CD4-positive, alpha-beta T cell (primary cell): ENCODE results near the gene CMSS1. TPM values are rescaled to one million over a fixed set of nuclear protein-coding genes. Genes with fewer than 3 reads are reported as not detected.

Experiments used
- ATAC-seq: fragments of 200-7000 bp; cut with Tn5 transposase; one replicate; pipeline ENCODE4 v1.10.0; 2022; ENCODE audit warnings: mild to moderate bottlenecking; ENCODE audit not compliant: poor library complexity
- CTCF ChIA-PET: fragments of 350-600 bp; sonication (Branson Sonifier 250); formaldehyde crosslinking; loops from one replicate; lab custom pipeline; 2021; ENCODE audit warnings: antibody characterized with exemption, inconsistent platforms; lab: Charles Lee
- POLR2A ChIA-PET: fragments of 350-600 bp; sonication (Branson Sonifier 250); formaldehyde crosslinking; loops from one replicate; lab custom pipeline; 2021; ENCODE audit warnings: antibody characterized with exemption, inconsistent platforms; lab: Charles Lee
- DNase-seq, 14 experiments: peaks; one replicate each; pipeline ENCODE4 v3.0.0-alpha.2; 2013 to 2020; ENCODE audit warnings: mixed read lengths in 2 of 14
- H3K27ac ChIP-seq, 2 donors: one replicate each; pipeline versions ENCODE4 v1.5.1 to v1.7.0; 2013; ENCODE audit warnings: low read length in 2 of 2, low read depth in 1 of 2, mild to moderate bottlenecking in 1 of 2
- H3K27me3 ChIP-seq, 2 experiments: 1 replicate in 1 of 2; 2 replicates in 1 of 2; pipeline versions ENCODE4 v1.6.1 to v1.7.0; 2013; ENCODE audit warnings: low read length in 2 of 2, control low read depth in 1 of 2, mild to moderate bottlenecking in 1 of 2, moderate library complexity in 1 of 2; ENCODE audit not compliant: insufficient read depth in 2 of 2, control insufficient read depth in 1 of 2
- H3K36me3 ChIP-seq: one replicate; pipeline ENCODE4 v1.6.1; 2013; ENCODE audit warnings: low read length, control low read depth; ENCODE audit not compliant: insufficient read depth
- H3K4me1 ChIP-seq: one replicate; pipeline ENCODE4 v1.6.1; 2013; ENCODE audit warnings: low read length, control low read depth; ENCODE audit not compliant: insufficient read depth
- H3K4me3 ChIP-seq: one replicate; pipeline ENCODE4 v1.5.1; 2013; ENCODE audit warnings: mild to moderate bottlenecking, low read length, moderate library complexity
- H3K9me3 ChIP-seq, 2 experiments: 1 replicate in 1 of 2; 2 replicates in 1 of 2; pipeline versions ENCODE4 v1.6.1 to v1.7.0; 2013; ENCODE audit warnings: low read length in 2 of 2, mild to moderate bottlenecking in 2 of 2, control low read depth in 1 of 2, moderate library complexity in 1 of 2; ENCODE audit not compliant: control insufficient read depth in 1 of 2, insufficient read depth in 1 of 2
- H3K27ac Mint-ChIP-seq: one replicate; pipeline ENCODE4 v1.8.0; 2020; ENCODE audit warnings: mixed read lengths
- H3K27me3 Mint-ChIP-seq: one replicate; pipeline ENCODE4 v1.8.0; 2021; ENCODE audit warnings: mixed read lengths
- H3K36me3 Mint-ChIP-seq: one replicate; pipeline ENCODE4 v1.8.0; 2021; ENCODE audit warnings: low read depth, mixed read lengths
- H3K4me1 Mint-ChIP-seq: one replicate; pipeline ENCODE4 v1.8.0; 2021; ENCODE audit warnings: low read depth, mixed read lengths
- H3K4me3 Mint-ChIP-seq: one replicate; pipeline ENCODE4 v1.8.0; 2020; ENCODE audit warnings: mild to moderate bottlenecking, mixed read lengths
- H3K9me3 Mint-ChIP-seq: one replicate; pipeline ENCODE4 v1.8.0; 2020; ENCODE audit warnings: mixed read lengths
- CTCF ChIP-seq: fragments of 200-600 bp; IDR thresholded peaks from one replicate; pipeline ENCODE4 v1.8.0; 2022; ENCODE audit warnings: antibody characterized with exemption, mild to moderate bottlenecking
- intact Hi-C, 2 experiments: fragments of 100-400 bp; cut with DNase I in 1 of 2; cut with micrococcal nuclease in 1 of 2; formaldehyde crosslinking; loops; one replicate each; pipeline versions ENCODE4 v1.15.1 to v1.9.0; 2023 to 2025; cut with DNase I, micrococcal nuclease
- total RNA-seq, 174 experiments: library from RNA in 2 of 174; stranded (reverse) in 2 of 174; gene quantifications; one replicate each; pipeline ENCODE4 v1.2.3 and lab custom pipeline; 2021 to 2026

CMSS1 gene
- total RNA-seq, 2 experiments from 2014 or later, result 12.2 TPM

- H3K36me3 Mint-ChIP-seq, result peaks cover 17% of the 10 kb centered on the region
- H3K9me3 Mint-ChIP-seq, result no peaks in the 10 kb centered on the region
- ChIA-PET CTCF (no interaction called here), POLR2A (no interaction called here)
- H3K4me3 Mint-ChIP-seq, result no peak overlapping the region
- H3K4me1 Mint-ChIP-seq, result peaks cover 6% of the 10 kb centered on the region
- Histone ChIP-seq H3K27me3 (no peaks in the 10 kb centered on the region), H3K4me3 (no peak overlapping the region), H3K9me3 (no peaks in the 10 kb centered on the region), H3K4me1 (no peaks in the 10 kb centered on the region), H3K27ac (no peak overlapping the region), H3K36me3 (no peaks in the 10 kb centered on the region)
- H3K27ac Mint-ChIP-seq, result no peak overlapping the region
- intact Hi-C loops, result no loop called here
- H3K27me3 Mint-ChIP-seq, result no peaks in the 10 kb centered on the region
- ATAC-seq (no peak), DNase-seq (no peak)
- no peak for TF ChIP-seq CTCF
These were observed 101.1 kb downstream of the CMSS1 start for GRCh38 chr3:99918715-99919114.

DNA sequence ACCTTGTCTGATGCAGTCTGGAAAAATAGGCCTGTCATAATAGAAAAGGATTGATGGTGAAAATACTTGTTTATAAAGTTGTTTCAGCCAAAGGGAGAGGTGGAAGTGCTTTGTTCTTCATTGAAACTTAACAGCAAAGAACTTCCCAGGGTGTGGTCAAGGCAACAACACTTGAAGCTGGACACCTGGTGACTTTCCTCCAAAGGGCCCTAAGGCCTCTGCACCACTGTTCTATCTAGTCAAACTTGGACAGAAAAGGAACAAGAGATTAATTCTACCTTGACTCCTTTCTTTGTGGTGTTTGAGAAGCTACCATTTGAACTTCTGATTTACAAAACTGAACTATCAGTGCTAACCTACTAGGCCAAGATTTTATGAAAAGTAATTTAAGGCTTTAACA lies 102.0 kb downstream of the CMSS1 start:
- H3K9me3 ChIP-seq, result no peaks in the 10 kb centered on the region
- ChIA-PET POLR2A (no interaction called here), CTCF (no interaction called here)
- no peak overlapping the region for H3K27ac ChIP-seq
- H3K4me3 Mint-ChIP-seq, result no peak overlapping the region
- ATAC-seq, result no peak
- TF ChIP-seq CTCF, result no peak
- no peak overlapping the region for H3K27ac Mint-ChIP-seq
- peaks cover 6% of the 10 kb centered on the region for H3K4me1 Mint-ChIP-seq
- no peaks in the 10 kb centered on the region for H3K27me3 Mint-ChIP-seq
- H3K4me1 ChIP-seq, result no peaks in the 10 kb centered on the region
- H3K9me3 Mint-ChIP-seq, result no peaks in the 10 kb centered on the region
- H3K36me3 ChIP-seq, result no peaks in the 10 kb centered on the region
- H3K27me3 ChIP-seq, result no peaks in the 10 kb centered on the region
- intact Hi-C loops, result no loop called here
- peaks cover 23% of the 10 kb centered on the region for H3K36me3 Mint-ChIP-seq
- H3K4me3 ChIP-seq, result no peak overlapping the region
- no peak for DNase-seq

- Histone ChIP-seq H3K4me1 (no peaks in the 10 kb centered on the region), H3K27ac (no peak overlapping the region), H3K27me3 (no peaks in the 10 kb centered on the region), H3K36me3 (no peaks in the 10 kb centered on the region), H3K4me3 (no peak overlapping the region), H3K9me3 (no peaks in the 10 kb centered on the region)
- Mint-ChIP-seq H3K4me1 (peaks cover 6% of the 10 kb centered on the region), H3K9me3 (no peaks in the 10 kb centered on the region), H3K36me3 (peaks cover 23% of the 10 kb centered on the region), H3K27ac (no peak overlapping the region), H3K4me3 (no peak overlapping the region), H3K27me3 (no peaks in the 10 kb centered on the region)
- intact Hi-C loops, result no loop called here
- ATAC-seq (no peak), DNase-seq (no peak)
- ChIA-PET CTCF (no interaction called here), POLR2A (no interaction called here)
- no peak for TF ChIP-seq CTCF
These were observed 103.1 kb downstream of the CMSS1 start for GRCh38 chr3:99920481-99921376.
